Liver (tissue), 9 donors: Measurements from ENCODE around the gene PFKFB3. TPM values are rescaled to one million over a fixed set of nuclear protein-coding genes. Genes with fewer than 3 reads are reported as not detected.
A peak's percentile ranks its signal among the peaks of the same experiment; 100 is the strongest.

ENCODE experiments used
- DNase-seq: peaks from one replicate; pipeline ENCODE4 v3.0.0-alpha.2; 2017; ENCODE audit warnings: low spot score
- H3K27ac ChIP-seq, 2 donors: one replicate each; pipeline ENCODE4 v1.7.0; 2013; ENCODE audit warnings: inconsistent platforms in 2 of 2, low read length in 2 of 2, control low read depth in 1 of 2, low read depth in 1 of 2, mild to moderate bottlenecking in 1 of 2
- H3K27me3 ChIP-seq, 4 donors: one replicate each; pipeline versions ENCODE4 v1.6.1 to v1.7.0; 2013; ENCODE audit warnings: low read length in 3 of 4, inconsistent platforms in 1 of 4, mild to moderate bottlenecking in 1 of 4, moderate library complexity in 1 of 4; ENCODE audit not compliant: control insufficient read depth in 4 of 4, insufficient read depth in 4 of 4
- H3K36me3 ChIP-seq, 4 donors: one replicate each; pipeline versions ENCODE4 v1.6.1 to v1.7.0; 2013; ENCODE audit warnings: low read length in 3 of 4, mild to moderate bottlenecking in 3 of 4, low read depth in 1 of 4, moderate library complexity in 1 of 4; ENCODE audit not compliant: control insufficient read depth in 4 of 4, insufficient read depth in 3 of 4
- H3K4me1 ChIP-seq, 4 donors: one replicate each; pipeline versions ENCODE4 v1.6.1 to v1.7.0; 2013; ENCODE audit warnings: low read length in 3 of 4, mild to moderate bottlenecking in 3 of 4, moderate library complexity in 1 of 4; ENCODE audit not compliant: control insufficient read depth in 4 of 4, insufficient read depth in 4 of 4
- H3K4me3 ChIP-seq, 3 donors: one replicate each; pipeline versions ENCODE4 v1.6.1 to v1.7.0; 2013; ENCODE audit warnings: low read length in 3 of 3, control low read depth in 1 of 3, low read depth in 1 of 3, mild to moderate bottlenecking in 1 of 3
- H3K9ac ChIP-seq, 2 donors: one replicate each; pipeline ENCODE4 v1.7.0; 2013; ENCODE audit warnings: low read length in 2 of 2, mild to moderate bottlenecking in 2 of 2, moderate library complexity in 2 of 2, control low read depth in 1 of 2, low read depth in 1 of 2
- H3K9me3 ChIP-seq, 4 donors: one replicate each; pipeline versions ENCODE4 v1.6.1 to v1.7.0; 2013; ENCODE audit warnings: low read length in 3 of 4; ENCODE audit not compliant: control insufficient read depth in 4 of 4
- ATF3 ChIP-seq: IDR thresholded peaks from 2 replicates; pipeline ENCODE4 v1.6.1; 2016; ENCODE audit warnings: antibody characterized with exemption
- CTCF ChIP-seq: fragments of 150-350 bp; IDR thresholded peaks from 2 replicates; pipeline ENCODE4 v1.5.1; 2017; ENCODE audit warnings: improper control_type of control experiment, low read depth, low read length; ENCODE audit not compliant: missing input control
- EGR1 ChIP-seq, 2 donors: IDR thresholded peaks; 2 replicates each; pipeline ENCODE4 v1.6.1; 2016 to 2018; ENCODE audit warnings: antibody characterized with exemption in 2 of 2, low read depth in 2 of 2
- FOXA1 ChIP-seq: IDR thresholded peaks from 2 replicates; pipeline ENCODE4 v1.6.1; 2016; ENCODE audit warnings: antibody characterized with exemption
- FOXA2 ChIP-seq: IDR thresholded peaks from 2 replicates; pipeline ENCODE4 v1.6.1; 2016; ENCODE audit warnings: antibody characterized with exemption
- GABPA ChIP-seq, 2 donors: IDR thresholded peaks in 1 of 2; conservative IDR thresholded peaks in 1 of 2; 2 replicates each; pipeline ENCODE4 v1.6.1; 2016; ENCODE audit warnings: antibody characterized with exemption in 2 of 2, mild to moderate bottlenecking in 1 of 2, moderate library complexity in 1 of 2
- HNF4A ChIP-seq, 2 donors: conservative IDR thresholded peaks; 2 replicates each; pipeline ENCODE4 v1.6.1; 2016; ENCODE audit warnings: antibody characterized with exemption in 2 of 2, mild to moderate bottlenecking in 2 of 2
- HNF4G ChIP-seq: IDR thresholded peaks from 2 replicates; pipeline ENCODE4 v1.6.1; 2016; ENCODE audit warnings: antibody characterized with exemption
- JUND ChIP-seq, 2 donors: IDR thresholded peaks; 2 replicates each; pipeline ENCODE4 v1.6.1; 2016; ENCODE audit warnings: antibody characterized with exemption in 2 of 2
- MAX ChIP-seq: IDR thresholded peaks from 2 replicates; pipeline ENCODE4 v1.6.1; 2016; ENCODE audit warnings: antibody characterized with exemption
- NR2F2 ChIP-seq: IDR thresholded peaks from 2 replicates; pipeline ENCODE4 v1.6.1; 2016; ENCODE audit warnings: antibody characterized with exemption
- RAD21 ChIP-seq, 2 donors: IDR thresholded peaks; 2 replicates each; pipeline ENCODE4 v1.6.1; 2016; ENCODE audit warnings: antibody characterized with exemption in 2 of 2, mild to moderate bottlenecking in 2 of 2
- REST ChIP-seq: IDR thresholded peaks from 2 replicates; pipeline ENCODE4 v1.6.1; 2016; ENCODE audit warnings: antibody characterized with exemption, mild to moderate bottlenecking
- RXRA ChIP-seq, 2 donors: IDR thresholded peaks; 2 replicates each; pipeline ENCODE4 v1.6.1; 2017 to 2018; ENCODE audit warnings: antibody characterized with exemption in 2 of 2, mild to moderate bottlenecking in 1 of 2
- SP1 ChIP-seq: IDR thresholded peaks from 2 replicates; pipeline ENCODE4 v1.6.1; 2018; ENCODE audit warnings: antibody characterized with exemption, mild to moderate bottlenecking
- TAF1 ChIP-seq: conservative IDR thresholded peaks from 2 replicates; pipeline ENCODE4 v1.6.1; 2016; ENCODE audit warnings: antibody characterized with exemption, mild to moderate bottlenecking
- YY1 ChIP-seq: IDR thresholded peaks from 2 replicates; pipeline ENCODE4 v1.6.1; 2016; ENCODE audit warnings: antibody characterized with exemption, mild to moderate bottlenecking
- ZBTB33 ChIP-seq: IDR thresholded peaks from 2 replicates; pipeline ENCODE4 v1.6.1; 2016; ENCODE audit warnings: antibody characterized with exemption
- WGBS: extraction: QIAGEN DNeasy Blood & Tissue Kit; methylation state at CpG from one replicate; pipeline ENCODE4 v1.1.7; 2013; 5-methylcytosine and 5-hydroxymethylcytosine counted together
- polyA plus RNA-seq, 2 donors: library from polyadenylated mRNA; stranded (reverse) in 1 of 2; unstranded in 1 of 2; fragments of 200-250 nt in 1 of 2; fragments of >200 nt in 1 of 2; fragmentation: Nextera tagmentation in 1 of 2; extraction: Ambion mirVana in 1 of 2; gene quantifications; one replicate each; pipeline versions ENCODE4 v1.2.1 to v1.2.3, GENCODE V29; 2013 to 2015
- total RNA-seq, 2 donors: library from RNA; depleted of rRNA; stranded (reverse); fragments of >200 nt; gene quantifications; one replicate each; pipeline ENCODE4 v1.2.3, GENCODE V29; 2014
- donor health status: healthy.
- donor health status: healthy.
- donor health status: healthy.
- donor health status: healthy.
- donor health status: healthy.

PFKFB3 gene
- total and polyA plus RNA-seq, 4 donors: 1.6 to 9.1 (median 5.8) TPM

GRCh38 chr10:6182454-6183098, 20.2 kb upstream of the PFKFB3 start:
- Histone ChIP-seq H3K27ac (peak overlapping the region; percentile 33 to 48), H3K9ac (no peak overlapping the region), H3K36me3 (no peaks in the 10 kb centered on the region), H3K27me3 (no peaks in the 10 kb centered on the region), H3K9me3 (no peaks in the 10 kb centered on the region), H3K4me3 (no peak overlapping the region), H3K4me1 (peaks cover 4 to 23% (median 14%) of the 10 kb centered on the region in 4 donors)
- WGBS: 38% methylated on average over 16 of the region's 16 CpGs
- DNase-seq: no peak
- TF ChIP-seq HNF4A (conservative IDR thresholded peaks at IDR 0.05) (peak; percentile 91 to 95), MAX (peak; percentile 50), FOXA2 (no peak), GABPA (IDR thresholded peaks at IDR 0.05 in 1 of 2, conservative IDR thresholded peaks at IDR 0.05 in 1 of 2) (no peak), RAD21 (IDR thresholded peaks at IDR 0.05) (peak in 1 of 2 donors; percentile 18), TAF1 (no peak), JUND (IDR thresholded peaks at IDR 0.05) (no peak), SP1 (peak; percentile 49), NR2F2 (no peak), ATF3 (no peak), FOXA1 (no peak), CTCF (no peak), EGR1 (IDR thresholded peaks at IDR 0.05; ENCODE audit: low read depth in 2 of 2) (no peak), YY1 (no peak), HNF4G (peak; percentile 65), REST (peak; percentile 37), RXRA (IDR thresholded peaks at IDR 0.05) (peak; percentile 52 to 87), ZBTB33 (no peak)
